GM12878 (cell line): Measurements from ENCODE around the gene AKAP13.

Experiments used
- CTCF ChIP-seq, 3 experiments: IDR thresholded peaks in 2 of 3; conservative IDR thresholded peaks in 1 of 3; 2 replicates each; pipeline ENCODE4 v1.5.1; 2011; ENCODE audit warnings: low read depth in 3 of 3, low read length in 3 of 3, mild to moderate bottlenecking in 3 of 3, control low read depth in 2 of 3, moderate library complexity in 2 of 3, inconsistent platforms in 1 of 3, mixed read lengths in 1 of 3; ENCODE audit not compliant: control insufficient read depth in 2 of 3, insufficient read depth in 1 of 3; ENCODE audit errors: extremely low read depth in 1 of 3
- CUX1 ChIP-seq: IDR thresholded peaks from 2 replicates; pipeline ENCODE4 v1.6.1; 2012; ENCODE audit warnings: improper control_type of control experiment, low read depth, low read length; ENCODE audit not compliant: insufficient replicate concordance
- EZH2 ChIP-seq: IDR thresholded peaks from 2 replicates; pipeline ENCODE4 v1.6.1; 2012; ENCODE audit warnings: low read depth, mild to moderate bottlenecking, control low read depth, inconsistent platforms, low read length, borderline replicate concordance; ENCODE audit not compliant: control insufficient read depth
- KDM1A ChIP-seq: fragments of 200-600 bp; sonication (generic); IDR thresholded peaks from 2 replicates; pipeline ENCODE4 v1.6.1; 2016; ENCODE audit warnings: borderline replicate concordance
- NRF1 ChIP-seq: conservative IDR thresholded peaks from 2 replicates; pipeline ENCODE4 v1.6.1; 2011; ENCODE audit warnings: mild to moderate bottlenecking, low read depth, low read length, improper control_type of control experiment
- POLR2A ChIP-seq: IDR thresholded peaks from 2 replicates; pipeline ENCODE4 v1.6.1; 2011; ENCODE audit warnings: low read depth, mild to moderate bottlenecking, low read length
- POLR2AphosphoS2 ChIP-seq: IDR thresholded peaks from 2 replicates; pipeline ENCODE4 v1.6.1; 2011; ENCODE audit warnings: low read depth, mild to moderate bottlenecking, low read length, improper control_type of control experiment, moderate library complexity
- SIX5 ChIP-seq: IDR thresholded peaks from 2 replicates; pipeline ENCODE4 v1.6.1; 2011; ENCODE audit warnings: mild to moderate bottlenecking, low read depth, low read length, moderate library complexity; ENCODE audit not compliant: severe bottlenecking
- SMC3 ChIP-seq: IDR thresholded peaks from 2 replicates; pipeline ENCODE4 v1.6.1; 2011; ENCODE audit warnings: low read length, improper control_type of control experiment, borderline replicate concordance
- ZZZ3 ChIP-seq: IDR thresholded peaks from 2 replicates; pipeline ENCODE4 v1.6.1; 2011; ENCODE audit warnings: low read depth; ENCODE audit not compliant: control insufficient read depth, insufficient read length

GRCh38 chr15:85685356-85685755 is 305.0 kb downstream of the AKAP13 start:
- TF ChIP-seq CTCF (IDR thresholded peaks at IDR 0.05 in 2 of 3, conservative IDR thresholded peaks at IDR 0.05 in 1 of 3; ENCODE audit: control insufficient read depth in 2 of 3, extremely low read depth in 1 of 3, insufficient read depth in 1 of 3, low read depth in 3 of 3, low read length in 3 of 3) (no peak), POLR2AphosphoS2 (no peak), POLR2A (no peak), KDM1A (no peak), CUX1 (no peak), ZZZ3 (no peak), SIX5 (no peak), NRF1 (no peak), EZH2 (no peak), SMC3 (no peak)
